ENCODE measurements around the gene SHROOM3.

The SHROOM3 gene

DNA sequence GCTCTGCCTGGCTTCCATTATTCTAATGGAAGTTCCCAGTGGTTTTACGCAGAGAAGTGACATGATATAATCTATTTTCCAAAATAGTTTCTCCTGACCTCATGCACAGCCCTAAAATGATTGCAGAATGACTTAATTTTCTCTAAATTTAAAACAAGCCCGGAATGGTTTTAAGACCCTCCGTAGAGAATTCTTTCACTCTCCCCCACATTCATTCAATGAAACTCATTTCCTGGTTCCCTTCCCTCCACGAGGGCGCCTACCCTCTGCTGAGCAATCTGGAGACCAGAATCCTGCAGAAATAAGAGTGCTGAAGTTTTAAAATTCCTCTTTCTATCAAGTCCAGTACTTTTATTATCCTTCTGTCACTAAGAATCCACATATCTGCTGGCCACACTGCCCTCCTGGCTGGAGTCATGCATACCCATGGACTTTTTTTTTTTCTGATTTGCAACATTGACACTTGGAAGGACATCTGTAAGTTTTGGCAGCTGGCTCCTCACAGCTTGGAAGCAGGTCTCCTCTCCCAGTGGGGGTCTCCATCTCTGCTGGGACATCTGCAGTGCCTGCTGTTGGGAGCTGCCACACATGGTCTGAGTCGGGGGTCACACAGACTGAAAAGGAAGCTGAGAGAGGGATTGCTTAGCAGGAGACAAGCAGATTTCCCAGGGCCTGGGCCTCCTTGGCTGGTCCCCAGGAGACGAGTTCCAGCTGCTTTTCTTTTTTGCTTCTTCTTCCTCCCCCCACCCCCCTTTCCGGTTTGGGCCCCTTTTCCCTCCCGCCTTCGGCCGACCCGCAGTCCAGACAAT is 376.8 kb downstream of the SHROOM3 start:
- TF ChIP-seq, protein P1, sequence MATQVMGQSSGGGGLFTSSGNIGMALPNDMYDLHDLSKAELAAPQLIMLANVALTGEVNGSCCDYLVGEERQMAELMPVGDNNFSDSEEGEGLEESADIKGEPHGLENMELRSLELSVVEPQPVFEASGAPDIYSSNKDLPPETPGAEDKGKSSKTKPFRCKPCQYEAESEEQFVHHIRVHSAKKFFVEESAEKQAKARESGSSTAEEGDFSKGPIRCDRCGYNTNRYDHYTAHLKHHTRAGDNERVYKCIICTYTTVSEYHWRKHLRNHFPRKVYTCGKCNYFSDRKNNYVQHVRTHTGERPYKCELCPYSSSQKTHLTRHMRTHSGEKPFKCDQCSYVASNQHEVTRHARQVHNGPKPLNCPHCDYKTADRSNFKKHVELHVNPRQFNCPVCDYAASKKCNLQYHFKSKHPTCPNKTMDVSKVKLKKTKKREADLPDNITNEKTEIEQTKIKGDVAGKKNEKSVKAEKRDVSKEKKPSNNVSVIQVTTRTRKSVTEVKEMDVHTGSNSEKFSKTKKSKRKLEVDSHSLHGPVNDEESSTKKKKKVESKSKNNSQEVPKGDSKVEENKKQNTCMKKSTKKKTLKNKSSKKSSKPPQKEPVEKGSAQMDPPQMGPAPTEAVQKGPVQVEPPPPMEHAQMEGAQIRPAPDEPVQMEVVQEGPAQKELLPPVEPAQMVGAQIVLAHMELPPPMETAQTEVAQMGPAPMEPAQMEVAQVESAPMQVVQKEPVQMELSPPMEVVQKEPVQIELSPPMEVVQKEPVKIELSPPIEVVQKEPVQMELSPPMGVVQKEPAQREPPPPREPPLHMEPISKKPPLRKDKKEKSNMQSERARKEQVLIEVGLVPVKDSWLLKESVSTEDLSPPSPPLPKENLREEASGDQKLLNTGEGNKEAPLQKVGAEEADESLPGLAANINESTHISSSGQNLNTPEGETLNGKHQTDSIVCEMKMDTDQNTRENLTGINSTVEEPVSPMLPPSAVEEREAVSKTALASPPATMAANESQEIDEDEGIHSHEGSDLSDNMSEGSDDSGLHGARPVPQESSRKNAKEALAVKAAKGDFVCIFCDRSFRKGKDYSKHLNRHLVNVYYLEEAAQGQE (IDR thresholded peaks at IDR 0.05; ENCODE audit: low read depth), result no peak
- no peak for TF ChIP-seq YY1 (IDR thresholded peaks at IDR 0.05; ENCODE audit: low read depth)
- no peak for TF ChIP-seq EGR1 (IDR thresholded peaks at IDR 0.05)
- TF ChIP-seq TCF12 (IDR thresholded peaks at IDR 0.05; ENCODE audit: low read depth), result no peak
- no peak for TF ChIP-seq CREB1 (IDR thresholded peaks at IDR 0.05; ENCODE audit: low read depth)
- TF ChIP-seq NFIC (IDR thresholded peaks at IDR 0.05), result no peak
- no peak for TF ChIP-seq CEBPB (IDR thresholded peaks at IDR 0.05)
- TF ChIP-seq RAD21 (IDR thresholded peaks at IDR 0.05; ENCODE audit: low read depth), result no peak
- TF ChIP-seq TAF1 (IDR thresholded peaks at IDR 0.05; ENCODE audit: low read depth), result no peak
- TF ChIP-seq, protein P2, sequence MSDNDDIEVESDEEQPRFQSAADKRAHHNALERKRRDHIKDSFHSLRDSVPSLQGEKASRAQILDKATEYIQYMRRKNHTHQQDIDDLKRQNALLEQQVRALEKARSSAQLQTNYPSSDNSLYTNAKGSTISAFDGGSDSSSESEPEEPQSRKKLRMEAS (IDR thresholded peaks at IDR 0.05), result no peak
- TF ChIP-seq FOXM1 (IDR thresholded peaks at IDR 0.05; ENCODE audit: borderline replicate concordance, low read depth), result no peak
- TF ChIP-seq ZBTB7A (IDR thresholded peaks at IDR 0.05; ENCODE audit: low read depth), result no peak
- TF ChIP-seq, protein P3, sequence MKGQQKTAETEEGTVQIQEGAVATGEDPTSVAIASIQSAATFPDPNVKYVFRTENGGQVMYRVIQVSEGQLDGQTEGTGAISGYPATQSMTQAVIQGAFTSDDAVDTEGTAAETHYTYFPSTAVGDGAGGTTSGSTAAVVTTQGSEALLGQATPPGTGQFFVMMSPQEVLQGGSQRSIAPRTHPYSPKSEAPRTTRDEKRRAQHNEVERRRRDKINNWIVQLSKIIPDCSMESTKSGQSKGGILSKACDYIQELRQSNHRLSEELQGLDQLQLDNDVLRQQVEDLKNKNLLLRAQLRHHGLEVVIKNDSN (IDR thresholded peaks at IDR 0.05), result no peak
- no peak for TF ChIP-seq TEAD4 (IDR thresholded peaks at IDR 0.05)

DNA sequence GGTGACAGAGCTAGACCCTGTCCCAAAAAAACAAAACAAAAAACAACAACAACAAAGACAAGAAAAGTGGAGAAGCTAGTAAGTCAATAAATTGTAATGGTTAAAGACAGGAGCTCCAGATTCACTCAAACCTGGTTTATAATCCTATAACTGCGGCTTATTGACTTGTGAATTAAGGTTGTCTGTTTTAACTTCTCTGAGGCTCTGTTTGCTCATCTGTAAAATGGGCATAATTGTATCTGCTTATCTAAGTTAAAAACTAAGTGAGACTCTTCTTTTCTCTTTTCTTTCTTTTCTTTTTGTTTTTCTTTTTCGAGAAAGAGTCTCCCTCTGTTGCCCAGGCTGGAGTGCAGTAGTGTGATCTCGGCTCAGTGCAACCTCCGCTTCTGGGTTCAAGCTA is 378.0 kb downstream of the SHROOM3 start:
- no peak for TF ChIP-seq ZBTB7A (IDR thresholded peaks at IDR 0.05; ENCODE audit: low read depth)
- TF ChIP-seq CEBPB (IDR thresholded peaks at IDR 0.05), result no peak
- TF ChIP-seq, protein P1 (IDR thresholded peaks at IDR 0.05; ENCODE audit: low read depth), result no peak
- TF ChIP-seq, protein P2 (IDR thresholded peaks at IDR 0.05), result no peak
- no peak for TF ChIP-seq CREB1 (IDR thresholded peaks at IDR 0.05; ENCODE audit: low read depth)
- no peak for TF ChIP-seq TEAD4 (IDR thresholded peaks at IDR 0.05)
- TF ChIP-seq YY1 (IDR thresholded peaks at IDR 0.05; ENCODE audit: low read depth), result no peak
- no peak for TF ChIP-seq EP300 (IDR thresholded peaks at IDR 0.05; ENCODE audit: borderline replicate concordance)
- TF ChIP-seq NFIC (IDR thresholded peaks at IDR 0.05), result no peak
- TF ChIP-seq TAF1 (IDR thresholded peaks at IDR 0.05; ENCODE audit: low read depth), result no peak
- no peak for TF ChIP-seq TCF12 (IDR thresholded peaks at IDR 0.05; ENCODE audit: low read depth)
- no peak for TF ChIP-seq EGR1 (IDR thresholded peaks at IDR 0.05)
- TF ChIP-seq FOXM1 (IDR thresholded peaks at IDR 0.05; ENCODE audit: borderline replicate concordance, low read depth), result no peak
- no peak for TF ChIP-seq RAD21 (IDR thresholded peaks at IDR 0.05; ENCODE audit: low read depth)
- TF ChIP-seq, protein P3 (IDR thresholded peaks at IDR 0.05), result no peak

DNA sequence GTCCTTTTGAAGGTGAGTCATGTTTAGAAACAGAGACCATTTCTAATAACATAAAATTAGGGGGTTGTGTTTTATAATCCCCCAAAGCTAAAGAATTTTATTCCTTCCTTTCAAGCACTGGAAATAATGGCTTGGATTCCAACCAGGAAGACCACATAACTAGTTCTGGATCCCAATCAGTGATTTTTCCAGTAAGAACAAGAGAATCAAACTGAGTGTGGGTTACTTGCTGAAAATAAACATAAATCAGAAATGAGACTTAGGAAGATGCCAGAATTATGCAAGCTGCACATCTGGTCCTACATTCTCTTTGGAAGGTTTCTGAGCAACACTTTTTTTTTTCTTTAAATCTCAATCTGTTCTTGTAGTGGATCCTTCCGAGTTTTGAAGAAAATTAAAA is 386.6 kb downstream of the SHROOM3 start:
- TF ChIP-seq TEAD4 (IDR thresholded peaks at IDR 0.05) (no peak), EGR1 (IDR thresholded peaks at IDR 0.05) (no peak), YY1 (IDR thresholded peaks at IDR 0.05; ENCODE audit: low read depth) (no peak)
- TF ChIP-seq, protein P3 (IDR thresholded peaks at IDR 0.05), result no peak
- TF ChIP-seq, protein P2 (IDR thresholded peaks at IDR 0.05), result no peak

DNA sequence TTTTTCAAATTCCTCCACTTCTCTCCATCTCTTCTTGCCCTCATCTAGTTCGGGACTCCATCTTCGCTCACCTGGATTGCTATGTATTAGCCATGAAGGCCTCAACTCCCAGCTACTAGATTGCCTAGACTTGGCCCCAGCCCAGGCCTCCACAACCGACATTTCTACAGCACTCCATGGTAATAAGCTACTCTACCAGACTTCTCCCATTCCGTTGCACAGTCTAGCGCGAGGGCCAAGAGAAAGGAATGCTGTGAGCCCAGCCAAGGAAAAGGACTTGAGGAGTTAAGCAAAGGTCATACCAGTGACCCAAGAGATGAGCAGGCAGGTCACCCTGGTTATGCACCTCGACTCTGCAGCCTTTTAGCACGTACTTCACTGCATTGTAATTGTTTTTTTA is 387.3 kb downstream of the SHROOM3 start:
- no peak for TF ChIP-seq EP300 (IDR thresholded peaks at IDR 0.05; ENCODE audit: borderline replicate concordance)
- TF ChIP-seq, protein P1 (IDR thresholded peaks at IDR 0.05; ENCODE audit: low read depth), result no peak
- no peak for TF ChIP-seq CEBPB (IDR thresholded peaks at IDR 0.05)
- no peak for TF ChIP-seq TAF1 (IDR thresholded peaks at IDR 0.05; ENCODE audit: low read depth)
- TF ChIP-seq, protein P3 (IDR thresholded peaks at IDR 0.05), result no peak
- TF ChIP-seq FOXM1 (IDR thresholded peaks at IDR 0.05; ENCODE audit: borderline replicate concordance, low read depth), result no peak
- TF ChIP-seq NFIC (IDR thresholded peaks at IDR 0.05), result no peak
- TF ChIP-seq TCF12 (IDR thresholded peaks at IDR 0.05; ENCODE audit: low read depth), result no peak
- no peak for TF ChIP-seq ZBTB7A (IDR thresholded peaks at IDR 0.05; ENCODE audit: low read depth)
- TF ChIP-seq EGR1 (IDR thresholded peaks at IDR 0.05), result no peak
- no peak for TF ChIP-seq CREB1 (IDR thresholded peaks at IDR 0.05; ENCODE audit: low read depth)
- no peak for TF ChIP-seq RAD21 (IDR thresholded peaks at IDR 0.05; ENCODE audit: low read depth)
- TF ChIP-seq TEAD4 (IDR thresholded peaks at IDR 0.05), result no peak

All from Ishikawa (cell line).